Calu3 (cell line): ENCODE measurements around the gene PLLP. TPM values are rescaled to one million over a fixed set of nuclear protein-coding genes. Genes with fewer than 3 reads are reported as not detected.

Source experiments
- BruUV-seq: library from RNA; stranded (reverse); fragments of 400-500 nt; replicated peaks from 2 replicates; lab custom pipeline; 2021; lab: Mats Ljungman, UMichigan
- CTCF ChIA-PET: fragments of 300-600 bp; sonication (Branson Sonifier 250); formaldehyde crosslinking; loops from one replicate; lab custom pipeline; 2022; ENCODE audit warnings: antibody characterized with exemption; lab: Charles Lee
- DNase-seq: peaks from one replicate; pipeline ENCODE4 v3.0.0; 2022
- H3K27ac Mint-ChIP-seq: one replicate; pipeline ENCODE4 v1.8.0; 2022; ENCODE audit warnings: mixed read lengths; ENCODE audit not compliant: unreplicated experiment
- H3K27me3 Mint-ChIP-seq: one replicate; pipeline ENCODE4 v1.8.0; 2022; ENCODE audit warnings: mixed read lengths; ENCODE audit not compliant: unreplicated experiment
- H3K36me3 Mint-ChIP-seq: one replicate; pipeline ENCODE4 v1.8.0; 2022; ENCODE audit warnings: mild to moderate bottlenecking, moderate library complexity, mixed read lengths; ENCODE audit not compliant: insufficient read depth, unreplicated experiment
- H3K4me1 Mint-ChIP-seq: one replicate; pipeline ENCODE4 v1.8.0; 2022; ENCODE audit warnings: mild to moderate bottlenecking, low read depth, mixed read lengths; ENCODE audit not compliant: unreplicated experiment
- H3K4me3 Mint-ChIP-seq: one replicate; pipeline ENCODE4 v1.8.0; 2022; ENCODE audit warnings: mild to moderate bottlenecking, low read depth, moderate library complexity, mixed read lengths; ENCODE audit not compliant: unreplicated experiment
- H3K9me3 Mint-ChIP-seq: one replicate; pipeline ENCODE4 v1.8.0; 2022; ENCODE audit warnings: low read depth, mixed read lengths; ENCODE audit not compliant: unreplicated experiment
- intact Hi-C: fragments of 100-400 bp; cut with micrococcal nuclease; formaldehyde crosslinking; loops from one replicate; pipeline ENCODE4 v1.10.0; 2022; ENCODE audit not compliant: unreplicated experiment
- total RNA-seq: library from RNA; stranded (reverse); gene quantifications from 2 replicates; pipeline ENCODE4 v1.2.3, GENCODE V29; 2022
- TF ChIP-seq, protein P1 (sequence below): fragments of 200-600 bp; IDR thresholded peaks from one replicate; pipeline ENCODE4 v1.8.0; 2022; ENCODE audit warnings: antibody characterized with exemption; ENCODE audit not compliant: unreplicated experiment

The PLLP gene
- total RNA-seq, 1 experiment from 2014 or later: 38.3 TPM

DNA sequence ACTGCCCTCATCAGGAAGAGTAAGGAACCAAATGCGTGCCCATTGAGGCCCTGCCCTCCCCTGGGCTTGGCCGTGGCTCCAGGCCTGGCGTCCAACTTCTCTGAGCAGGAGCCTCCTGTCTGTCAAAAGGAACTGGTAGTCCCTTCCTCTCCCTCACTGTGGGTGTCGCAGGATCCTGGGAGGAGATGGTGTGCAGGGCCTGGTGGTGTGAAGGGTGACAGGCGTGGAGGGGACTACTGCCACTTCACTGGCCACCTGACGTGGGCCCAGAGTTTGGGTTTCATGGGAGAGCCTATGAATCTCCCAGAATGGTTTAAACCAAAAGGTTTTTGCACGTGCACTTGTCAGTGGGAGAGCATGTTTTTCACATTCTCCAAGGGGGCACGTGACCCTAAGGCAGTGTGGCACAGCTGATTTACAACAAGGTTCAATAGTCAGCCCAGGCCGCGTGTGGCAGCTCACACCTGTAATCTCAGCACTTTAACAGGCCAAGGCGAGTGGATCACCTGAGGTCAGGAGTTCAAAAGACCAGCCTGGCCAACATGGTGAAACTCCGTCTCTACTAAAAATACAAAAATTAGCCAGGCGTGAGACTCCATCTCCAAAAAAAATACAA lies 26.9 kb downstream of the PLLP start:
- Mint-ChIP-seq H3K36me3 (peaks cover 36% of the 10 kb centered on the region), H3K4me3 (no peak overlapping the region), H3K27me3 (no peaks in the 10 kb centered on the region), H3K27ac (no peak overlapping the region), H3K9me3 (no peaks in the 10 kb centered on the region), H3K4me1 (peaks cover 30% of the 10 kb centered on the region)
- TF ChIP-seq, protein P1, sequence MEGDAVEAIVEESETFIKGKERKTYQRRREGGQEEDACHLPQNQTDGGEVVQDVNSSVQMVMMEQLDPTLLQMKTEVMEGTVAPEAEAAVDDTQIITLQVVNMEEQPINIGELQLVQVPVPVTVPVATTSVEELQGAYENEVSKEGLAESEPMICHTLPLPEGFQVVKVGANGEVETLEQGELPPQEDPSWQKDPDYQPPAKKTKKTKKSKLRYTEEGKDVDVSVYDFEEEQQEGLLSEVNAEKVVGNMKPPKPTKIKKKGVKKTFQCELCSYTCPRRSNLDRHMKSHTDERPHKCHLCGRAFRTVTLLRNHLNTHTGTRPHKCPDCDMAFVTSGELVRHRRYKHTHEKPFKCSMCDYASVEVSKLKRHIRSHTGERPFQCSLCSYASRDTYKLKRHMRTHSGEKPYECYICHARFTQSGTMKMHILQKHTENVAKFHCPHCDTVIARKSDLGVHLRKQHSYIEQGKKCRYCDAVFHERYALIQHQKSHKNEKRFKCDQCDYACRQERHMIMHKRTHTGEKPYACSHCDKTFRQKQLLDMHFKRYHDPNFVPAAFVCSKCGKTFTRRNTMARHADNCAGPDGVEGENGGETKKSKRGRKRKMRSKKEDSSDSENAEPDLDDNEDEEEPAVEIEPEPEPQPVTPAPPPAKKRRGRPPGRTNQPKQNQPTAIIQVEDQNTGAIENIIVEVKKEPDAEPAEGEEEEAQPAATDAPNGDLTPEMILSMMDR: no peak
- CTCF ChIA-PET: no interaction called here
- DNase-seq: no peak
- no TSS peak for BruUV-seq
- intact Hi-C loops: loop anchor here (10.0 kb wide), 1 partner anchor 323 kb away; the partner anchor contains the start of gene HERPUD1

DNA sequence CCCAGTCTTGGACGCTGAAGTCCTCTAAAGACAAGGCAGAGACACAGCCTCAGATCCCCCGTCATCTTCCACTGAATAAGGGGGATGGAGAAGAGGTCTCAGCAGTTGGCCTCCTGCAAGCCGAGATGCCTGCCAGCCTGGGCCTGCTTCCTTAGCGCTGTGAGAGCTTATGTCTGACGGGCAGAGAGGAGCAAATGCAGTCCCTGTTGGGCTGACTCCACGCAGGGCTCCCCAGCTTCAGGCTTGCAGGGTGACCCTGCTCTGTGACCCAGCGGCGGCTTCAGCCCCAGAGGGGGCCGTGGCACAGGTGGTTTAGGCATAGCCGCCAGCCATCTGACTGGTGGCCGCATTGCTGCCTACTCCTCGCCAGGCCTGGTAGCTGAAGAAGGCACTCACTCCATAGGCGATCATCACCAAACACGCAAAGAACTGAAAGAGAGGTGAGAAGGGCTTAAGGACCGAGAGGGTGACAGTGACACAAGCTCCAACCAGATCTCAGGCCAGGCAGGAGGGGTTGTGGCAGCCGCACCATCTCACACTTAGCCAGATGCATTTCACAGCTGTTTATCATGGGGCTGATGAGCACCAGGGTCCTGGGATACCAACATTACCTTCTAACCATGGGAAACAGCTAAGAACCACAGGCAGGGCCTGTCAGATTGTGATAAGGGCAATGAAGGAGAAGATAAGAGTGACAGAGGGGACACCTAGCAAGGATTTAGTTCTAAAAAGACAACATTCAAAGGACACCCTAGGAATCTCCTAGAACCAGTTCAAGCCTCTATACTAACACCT lies 27.7 kb downstream of the PLLP start:
- Mint-ChIP-seq H3K4me1 (peaks cover 35% of the 10 kb centered on the region), H3K36me3 (peaks cover 44% of the 10 kb centered on the region), H3K4me3 (no peak overlapping the region), H3K9me3 (no peaks in the 10 kb centered on the region), H3K27ac (no peak overlapping the region), H3K27me3 (no peaks in the 10 kb centered on the region)
- TF ChIP-seq, protein P1: no peak
- no peak for DNase-seq
- BruUV-seq: no TSS peak
- CTCF ChIA-PET: no interaction called here
- intact Hi-C loops: loop anchor here (10.0 kb wide), 1 partner anchor 322 kb away; the partner anchor contains the start of gene HERPUD1

DNA sequence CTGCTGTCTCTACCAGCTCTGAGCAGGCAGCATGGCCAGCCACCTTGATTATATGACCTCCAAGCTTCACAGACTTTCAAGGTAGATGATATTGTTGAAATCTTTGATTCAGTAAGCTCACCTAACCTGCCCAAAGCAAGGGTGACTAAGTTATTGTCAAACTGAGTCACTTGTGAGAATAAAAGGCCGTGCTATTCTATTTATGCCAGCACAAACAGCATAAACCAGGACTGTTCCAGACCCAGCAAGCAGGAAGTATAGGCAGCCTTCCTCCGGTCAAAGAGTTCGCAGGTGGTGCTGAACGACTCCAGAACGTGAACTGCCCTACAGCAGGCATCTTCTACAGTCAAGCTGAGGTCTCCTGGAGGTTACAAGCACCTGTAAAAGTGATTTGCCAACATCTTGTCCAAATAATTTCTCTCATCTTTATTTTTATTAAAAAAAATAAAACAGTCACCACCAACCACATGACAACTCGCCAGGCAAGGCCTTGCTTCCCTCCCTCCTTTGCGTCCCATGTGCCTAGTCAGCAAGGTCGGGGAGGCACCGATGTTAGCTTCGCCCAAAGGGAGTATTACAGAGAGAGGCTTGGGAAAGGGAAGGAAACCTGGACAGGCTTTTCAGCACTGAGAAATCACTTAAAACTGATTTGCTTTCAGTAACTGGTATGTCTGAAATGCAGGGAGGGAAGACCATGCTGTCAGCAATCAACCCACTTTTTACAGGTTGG lies 28.6 kb downstream of the PLLP start:
- intact Hi-C loops: loop anchor here (10.0 kb wide), 1 partner anchor 321 kb away; the partner anchor contains the start of gene HERPUD1
- TSS peak; percentile 25 for BruUV-seq
- H3K4me1 Mint-ChIP-seq: peaks cover 26% of the 10 kb centered on the region
- no peaks in the 10 kb centered on the region for H3K27me3 Mint-ChIP-seq
- no peak overlapping the region for H3K4me3 Mint-ChIP-seq
- CTCF ChIA-PET: no interaction called here
- H3K9me3 Mint-ChIP-seq: no peaks in the 10 kb centered on the region
- H3K27ac Mint-ChIP-seq: no peak overlapping the region
- no peak for DNase-seq
- H3K36me3 Mint-ChIP-seq: peaks cover 51% of the 10 kb centered on the region
- TF ChIP-seq, protein P1: no peak

DNA sequence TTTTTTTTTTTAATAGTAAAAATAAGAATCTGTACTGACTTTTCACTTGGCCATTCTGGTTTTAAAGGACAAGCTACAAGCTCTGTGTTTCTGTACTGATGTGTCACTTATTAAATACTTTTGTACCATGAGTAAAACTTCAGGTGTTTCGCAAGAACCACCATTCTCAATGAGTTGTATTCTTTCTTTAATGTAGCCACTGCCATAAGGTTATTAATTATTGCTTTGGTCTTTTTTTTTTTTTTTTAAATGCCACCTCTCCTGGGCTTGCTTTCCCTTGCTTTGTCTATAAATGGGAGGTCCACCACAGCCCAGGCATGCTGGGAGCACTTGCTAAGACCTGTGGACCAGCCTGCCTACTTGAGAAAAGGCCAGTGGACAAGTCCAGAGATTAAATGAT lies 31.0 kb downstream of the PLLP start:
- no TSS peak for BruUV-seq
- DNase-seq: peak; percentile 63
- intact Hi-C loops: loop anchor here (2.0 to 10.0 kb wide), 2 partner anchors 45 to 319 kb away; partner anchors contain the start of gene HERPUD1
- Mint-ChIP-seq H3K27me3 (no peaks in the 10 kb centered on the region), H3K4me1 (peaks cover 12% of the 10 kb centered on the region), H3K36me3 (peaks cover 48% of the 10 kb centered on the region), H3K9me3 (no peaks in the 10 kb centered on the region), H3K27ac (peak overlapping the region; percentile 77), H3K4me3 (no peak overlapping the region)
- CTCF ChIA-PET: interaction anchor here (0.6 to 3.2 kb wide), 12 partner anchors 8 to 194 kb away, joined by 3 to 18 read pairs (median 4); partner anchors contain the start of genes ARL2BP, CIAPIN1, COQ9 and PLLP
- TF ChIP-seq, protein P1: no peak
